ENCODE data around the gene SPTLC2. TPM values are rescaled to one million over a fixed set of nuclear protein-coding genes. Genes with fewer than 3 reads are reported as not detected.

The SPTLC2 gene
- total and polyA plus RNA-seq, 5 donors = 4.8 to 15.8 (median 11.8) TPM

DNA sequence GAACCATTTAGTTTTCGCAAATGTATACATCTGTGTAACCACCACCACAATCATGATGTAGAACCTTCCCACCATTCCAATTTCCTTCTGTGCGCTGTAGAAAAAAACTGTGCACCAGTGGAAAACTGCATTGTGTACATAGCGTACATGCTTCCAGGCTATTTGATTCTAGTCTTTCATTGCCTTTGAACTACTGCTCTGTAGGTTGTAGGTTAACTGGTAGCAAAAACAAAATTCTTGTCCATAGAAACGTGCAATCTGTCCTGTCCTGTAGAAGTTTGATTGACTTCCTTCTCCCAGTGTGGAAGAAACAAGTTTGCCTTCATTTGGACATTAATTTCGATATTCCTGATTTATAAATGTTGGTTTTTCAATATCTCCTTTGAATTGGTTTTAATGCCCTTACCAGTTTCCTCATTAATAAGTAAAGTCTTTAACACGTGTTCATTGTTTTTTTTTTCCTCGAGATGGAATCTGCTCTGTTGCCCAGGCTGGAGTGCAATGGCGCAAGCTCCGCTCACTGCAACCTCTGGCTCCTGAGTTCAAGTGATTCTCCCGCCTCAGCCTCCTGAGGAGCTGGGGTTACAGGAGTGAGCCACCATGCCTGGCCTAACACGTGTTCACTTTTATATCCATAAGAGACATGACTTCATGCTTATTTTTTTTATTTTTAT lies 114.2 kb downstream of the SPTLC2 start:
- DNase-seq (no peak), ATAC-seq (no peak)
- H3K27me3 ChIP-seq (ENCODE audit: control insufficient read depth, insufficient read depth) = no peaks in the 10 kb centered on the region
- H3K4me1 ChIP-seq (ENCODE audit: control insufficient read depth, insufficient read depth, low read length) = no peaks in the 10 kb centered on the region
- no peak overlapping the region for H3K4me3 ChIP-seq (ENCODE audit: low read length)
- no peak overlapping the region for H3K27ac ChIP-seq (ENCODE audit: low read length)
- 80% methylated on average over 11 of the region's 11 CpGs for WGBS
- intact Hi-C loops (cut with DNase I) = no loop called here
- no peaks in the 10 kb centered on the region for H3K9me3 ChIP-seq (ENCODE audit: control insufficient read depth, low read length)

DNA sequence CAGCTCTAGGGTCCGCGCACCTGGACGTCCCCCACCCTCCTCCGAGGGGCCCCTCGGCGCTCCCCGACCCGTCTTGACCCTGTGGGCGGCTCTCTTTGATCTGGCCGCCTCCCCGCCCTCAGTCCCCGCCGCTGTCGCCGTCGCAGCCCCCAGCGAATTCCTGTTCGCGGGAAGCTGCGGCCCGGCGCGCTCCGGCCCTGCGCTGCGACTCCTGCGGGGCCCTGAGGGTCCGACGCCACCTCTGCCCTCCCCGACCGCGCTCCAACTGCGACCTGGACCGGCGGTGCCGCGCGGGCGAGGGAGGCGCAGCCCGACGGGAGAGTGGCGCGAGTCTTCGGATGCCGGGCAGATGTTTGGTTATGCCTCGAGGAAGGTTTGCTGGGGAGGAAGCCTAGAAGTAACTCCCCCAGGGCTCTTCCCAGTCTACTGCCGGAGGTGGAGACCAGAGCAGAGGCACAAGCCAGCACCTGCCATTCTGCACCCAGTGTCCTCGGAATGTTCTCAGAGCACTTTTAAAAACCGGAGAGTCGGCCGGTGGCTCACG lies 117.4 kb downstream of the SPTLC2 start:
- peak in 1 of 3 donors; percentile 53 for DNase-seq
- 3% methylated on average over 53 of the region's 53 CpGs for WGBS
- Histone ChIP-seq H3K4me1 (ENCODE audit: control insufficient read depth, insufficient read depth, low read length) (peaks cover 3% of the 10 kb centered on the region), H3K27ac (ENCODE audit: low read length) (no peak overlapping the region), H3K4me3 (ENCODE audit: low read length) (peak overlapping the region; percentile 49), H3K9me3 (ENCODE audit: control insufficient read depth, low read length) (no peaks in the 10 kb centered on the region), H3K27me3 (ENCODE audit: control insufficient read depth, insufficient read depth) (no peaks in the 10 kb centered on the region)
- ATAC-seq = peak; percentile 18
- intact Hi-C loops (cut with DNase I) = no loop called here

DNA sequence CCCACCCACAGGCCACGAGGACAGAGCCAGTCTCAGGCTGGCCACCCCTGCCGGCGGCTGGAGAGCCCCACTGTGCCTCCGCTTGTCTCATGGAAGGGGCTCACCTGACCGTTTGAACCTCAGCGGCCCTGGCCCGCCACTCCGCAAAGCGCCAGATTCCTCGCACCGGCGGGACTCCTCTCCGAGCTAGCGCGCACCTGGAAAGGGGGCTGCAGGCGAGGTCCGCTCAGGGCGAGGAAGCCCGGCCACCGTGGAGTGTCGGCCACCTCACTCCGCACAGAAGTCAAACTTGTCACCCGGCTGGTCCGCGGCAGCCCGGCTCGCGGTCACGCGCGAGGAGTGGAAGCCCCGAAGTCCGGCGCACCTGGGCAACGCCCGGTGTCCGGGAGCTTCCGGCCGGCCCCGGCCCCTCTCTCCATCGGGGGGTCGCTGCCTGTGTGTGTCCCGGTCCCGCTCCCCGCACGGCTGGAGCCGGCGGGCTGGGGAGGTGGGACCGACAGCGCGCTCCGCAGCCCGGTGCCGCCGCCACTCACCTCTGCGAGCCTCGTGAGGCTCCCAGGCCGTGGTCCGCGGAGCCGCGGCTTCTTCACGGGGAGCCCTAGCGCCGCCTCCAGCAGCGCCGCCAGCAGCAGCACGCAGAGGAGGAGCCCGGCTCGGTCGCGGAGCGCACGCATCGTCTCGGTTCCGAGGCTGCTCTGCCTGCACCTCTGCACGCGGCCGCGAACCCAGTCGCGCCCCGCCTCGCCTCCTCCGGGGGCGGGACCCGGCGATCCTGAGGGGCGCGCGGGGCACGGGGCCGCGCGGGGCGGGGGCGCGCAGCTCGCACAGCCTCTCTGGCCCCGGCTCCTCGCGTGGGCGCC lies 118.1 kb downstream of the SPTLC2 start, which contains the start of gene ISM2:
ISM2 (minus strand) TSS at position 697 of the 860 bp plus-strand sequence; CDS start at position 674, 23 bp downstream.
- intact Hi-C loops (cut with DNase I) = no loop called here

GRCh38 chr14:77495334-77495733 lies 121.1 kb downstream of the SPTLC2 start:
- H3K27ac ChIP-seq (ENCODE audit: low read length) = no peak overlapping the region
- WGBS = 38% methylated on average over 7 of the region's 7 CpGs
- intact Hi-C loops (cut with DNase I) = no loop called here
- peaks cover 3% of the 10 kb centered on the region for H3K4me1 ChIP-seq (ENCODE audit: control insufficient read depth, insufficient read depth, low read length)
- no peak overlapping the region for H3K4me3 ChIP-seq (ENCODE audit: low read length)
- ATAC-seq (no peak), DNase-seq (no peak)
- H3K27me3 ChIP-seq (ENCODE audit: control insufficient read depth, insufficient read depth) = no peaks in the 10 kb centered on the region
- H3K9me3 ChIP-seq (ENCODE audit: control insufficient read depth, low read length) = no peaks in the 10 kb centered on the region

More for the DNA sequence above, 118.1 kb downstream of the SPTLC2 start, which contains the start of gene ISM2:
- Histone ChIP-seq H3K4me3 (ENCODE audit: low read length) (peak within 1 kb of the TSS; percentile 49), H3K9me3 (ENCODE audit: control insufficient read depth, low read length) (no peaks in the 10 kb centered on the region), H3K27ac (ENCODE audit: low read length) (no peak within 1 kb of the TSS), H3K27me3 (ENCODE audit: control insufficient read depth, insufficient read depth) (no peaks in the 10 kb centered on the region), H3K4me1 (ENCODE audit: control insufficient read depth, insufficient read depth, low read length) (peaks cover 3% of the 10 kb centered on the region)
- ATAC-seq = peak; percentile 79 to 83
- 2% methylated on average over 104 of the region's 104 CpGs for WGBS
- DNase-seq = peak; percentile 31 to 69 (median 58)

DNA sequence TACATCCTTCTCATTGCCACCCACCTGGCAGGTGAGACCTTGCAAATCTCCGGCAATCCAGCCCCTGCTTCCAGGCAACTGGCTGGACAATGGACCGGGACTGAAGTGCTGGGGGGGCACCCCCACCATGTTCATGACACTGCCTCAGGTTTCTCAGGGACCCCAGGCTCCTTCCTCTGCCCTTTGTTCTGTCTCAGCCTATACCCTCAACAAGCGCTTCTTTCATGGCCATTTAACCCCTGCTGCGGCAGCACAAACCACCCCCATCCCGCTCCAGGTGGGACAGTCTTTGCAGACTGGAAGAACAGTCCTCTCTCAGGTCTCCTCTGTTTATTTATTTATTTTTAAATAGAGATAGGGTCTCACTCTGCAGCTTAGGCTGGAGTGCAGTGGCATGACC lies 125.4 kb downstream of the SPTLC2 start:
- Histone ChIP-seq H3K9me3 (ENCODE audit: control insufficient read depth, low read length) (no peaks in the 10 kb centered on the region), H3K27me3 (ENCODE audit: control insufficient read depth, insufficient read depth) (no peaks in the 10 kb centered on the region), H3K4me3 (ENCODE audit: low read length) (no peak overlapping the region), H3K27ac (ENCODE audit: low read length) (no peak overlapping the region), H3K4me1 (ENCODE audit: control insufficient read depth, insufficient read depth, low read length) (peaks cover 3% of the 10 kb centered on the region)
- 90% methylated on average over 5 of the region's 5 CpGs for WGBS
- intact Hi-C loops (cut with DNase I) = no loop called here
- ATAC-seq (no peak), DNase-seq (no peak)

DNA sequence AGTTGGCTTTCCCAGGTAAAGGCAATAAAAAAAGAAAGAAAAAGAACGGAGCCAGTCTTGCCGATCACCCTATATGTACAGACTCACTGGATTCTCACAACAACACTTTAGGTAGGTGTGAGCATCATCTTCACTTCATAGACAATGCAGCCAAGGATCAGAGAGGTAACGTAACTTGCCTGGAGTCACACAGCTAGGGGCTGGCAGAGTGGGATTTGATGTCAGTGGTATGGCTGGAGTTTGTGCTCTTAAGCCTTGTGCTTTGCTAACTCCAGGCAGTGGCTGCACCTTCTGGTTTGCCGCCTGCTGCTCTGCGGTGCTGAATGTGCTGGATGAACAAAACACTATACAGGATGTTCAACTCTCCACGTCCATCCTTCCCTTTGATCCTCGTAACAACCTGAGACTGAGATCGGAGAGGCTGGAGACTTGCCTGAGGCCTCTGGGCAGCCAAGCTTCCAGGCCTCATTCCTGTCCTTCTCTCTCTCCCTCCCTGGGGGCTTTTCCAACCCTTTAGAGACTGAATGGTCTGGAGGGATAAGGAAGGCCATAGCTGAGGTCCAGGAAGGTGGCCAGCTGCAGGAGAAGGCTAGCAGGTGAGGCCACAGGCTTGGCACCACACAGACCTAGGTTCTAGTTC lies 126.0 kb downstream of the SPTLC2 start:
- no peak overlapping the region for H3K27ac ChIP-seq (ENCODE audit: low read length)
- H3K27me3 ChIP-seq (ENCODE audit: control insufficient read depth, insufficient read depth) = no peaks in the 10 kb centered on the region
- 82% methylated on average over 8 of the region's 8 CpGs for WGBS
- DNase-seq = no peak
- no peak for ATAC-seq
- no peaks in the 10 kb centered on the region for H3K9me3 ChIP-seq (ENCODE audit: control insufficient read depth, low read length)
- H3K4me3 ChIP-seq (ENCODE audit: low read length) = no peak overlapping the region
- peaks cover 1% of the 10 kb centered on the region for H3K4me1 ChIP-seq (ENCODE audit: control insufficient read depth, insufficient read depth, low read length)
- intact Hi-C loops (cut with DNase I) = no loop called here

GRCh38 chr14:77489041-77489440 lies 127.4 kb downstream of the SPTLC2 start:
- no peak for ATAC-seq
- intact Hi-C loops (cut with DNase I) = no loop called here
- DNase-seq = no peak
- Histone ChIP-seq H3K4me1 (ENCODE audit: control insufficient read depth, insufficient read depth, low read length) (no peaks in the 10 kb centered on the region), H3K27me3 (ENCODE audit: control insufficient read depth, insufficient read depth) (no peaks in the 10 kb centered on the region), H3K4me3 (ENCODE audit: low read length) (no peak overlapping the region), H3K27ac (ENCODE audit: low read length) (no peak overlapping the region), H3K9me3 (ENCODE audit: control insufficient read depth, low read length) (no peaks in the 10 kb centered on the region)
- WGBS = 88% methylated on average over 6 of the region's 6 CpGs

GRCh38 chr14:77488558-77488957 lies 127.9 kb downstream of the SPTLC2 start:
- Histone ChIP-seq H3K4me3 (ENCODE audit: low read length) (no peak overlapping the region), H3K27me3 (ENCODE audit: control insufficient read depth, insufficient read depth) (no peaks in the 10 kb centered on the region), H3K4me1 (ENCODE audit: control insufficient read depth, insufficient read depth, low read length) (no peaks in the 10 kb centered on the region), H3K27ac (ENCODE audit: low read length) (no peak overlapping the region), H3K9me3 (ENCODE audit: control insufficient read depth, low read length) (no peaks in the 10 kb centered on the region)
- ATAC-seq (no peak), DNase-seq (no peak)
- 73% methylated on average over 7 of the region's 7 CpGs for WGBS
- intact Hi-C loops (cut with DNase I) = no loop called here

DNA sequence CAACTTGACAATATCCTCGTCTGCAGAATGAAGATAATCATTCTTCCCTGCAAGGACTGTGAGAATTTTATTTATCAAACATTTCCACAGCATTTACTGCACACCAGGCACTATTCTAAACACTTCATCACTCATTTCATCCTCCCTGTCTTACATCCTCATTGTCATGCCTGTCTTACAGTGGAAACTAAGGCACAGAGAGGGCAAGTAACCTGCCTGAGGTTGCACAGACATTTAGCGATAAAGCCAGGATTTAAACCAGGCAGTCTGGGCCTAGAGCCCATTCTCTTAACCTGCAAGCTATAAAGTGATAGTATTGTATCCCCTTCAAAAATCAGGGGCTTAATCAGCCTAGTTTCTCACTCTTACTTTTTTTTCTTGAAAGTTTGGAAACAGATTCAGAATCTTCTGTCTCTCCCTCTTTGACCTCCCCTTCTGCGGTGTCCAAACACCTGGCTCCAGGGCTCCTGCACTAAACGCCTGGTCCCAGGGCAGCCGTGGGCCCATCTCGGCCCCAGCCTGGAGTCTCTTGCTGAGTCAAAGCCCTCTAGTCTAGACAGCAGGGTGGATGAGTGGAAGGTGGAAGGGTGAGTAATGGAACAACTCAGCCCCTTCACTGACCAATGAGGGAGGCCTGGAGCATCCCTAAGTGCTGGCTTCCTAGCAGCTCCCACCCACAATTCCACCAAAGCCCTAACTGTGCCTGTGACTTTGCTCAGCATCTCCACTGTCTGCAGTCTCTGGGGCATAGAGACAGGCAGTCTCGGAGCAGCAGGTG lies 130.3 kb downstream of the SPTLC2 start:
- H3K4me3 ChIP-seq (ENCODE audit: low read length) = no peak overlapping the region
- intact Hi-C loops (cut with DNase I) = no loop called here
- no peak for ATAC-seq

GRCh38 chr14:77485256-77485655 lies 131.2 kb downstream of the SPTLC2 start:
- Histone ChIP-seq H3K27me3 (ENCODE audit: control insufficient read depth, insufficient read depth) (no peaks in the 10 kb centered on the region), H3K4me3 (ENCODE audit: low read length) (no peak overlapping the region), H3K27ac (ENCODE audit: low read length) (no peak overlapping the region), H3K9me3 (ENCODE audit: control insufficient read depth, low read length) (no peaks in the 10 kb centered on the region), H3K4me1 (ENCODE audit: control insufficient read depth, insufficient read depth, low read length) (no peaks in the 10 kb centered on the region)
- 86% methylated on average over 3 of the region's 3 CpGs for WGBS
- intact Hi-C loops (cut with DNase I) = no loop called here
- DNase-seq (no peak), ATAC-seq (no peak)

More for the DNA sequence above, 130.3 kb downstream of the SPTLC2 start:
- H3K9me3 ChIP-seq (ENCODE audit: control insufficient read depth, low read length) = no peaks in the 10 kb centered on the region
- H3K27me3 ChIP-seq (ENCODE audit: control insufficient read depth, insufficient read depth) = no peaks in the 10 kb centered on the region
- no peak overlapping the region for H3K27ac ChIP-seq (ENCODE audit: low read length)
- H3K4me1 ChIP-seq (ENCODE audit: control insufficient read depth, insufficient read depth, low read length) = no peaks in the 10 kb centered on the region
- DNase-seq = no peak
- WGBS = 90% methylated on average over 7 of the region's 7 CpGs
